ENCODE measurements around the gene ARMC3. TPM values are rescaled to one million over a fixed set of nuclear protein-coding genes. Genes with fewer than 3 reads are reported as not detected.

The ARMC3 gene
- total and polyA plus RNA-seq, 12 donors: 0.17 TPM; not detected in 11

GRCh38 chr10:22959292-22959691, 31.4 kb downstream of the ARMC3 start:
- no peaks in the 10 kb centered on the region for H3K36me3 ChIP-seq (replicated peaks in 1 of 2)
- DNase-seq: no peak
- WGBS, 4 donors: 67 to 82% (median 76%) methylated on average over 2 of the region's 2 CpGs
- H3K27ac ChIP-seq: no peak overlapping the region
- intact Hi-C loops (cut with DNase I): no loop called here
- TF ChIP-seq CTCF (IDR thresholded peaks at IDR 0.05) (no peak), POLR2A (IDR thresholded peaks at IDR 0.05) (no peak)
- no peak overlapping the region for H3K4me3 ChIP-seq
- no peaks in the 10 kb centered on the region for H3K9me3 ChIP-seq (replicated peaks in 1 of 3)
- H3K4me1 ChIP-seq (replicated peaks in 1 of 2): no peaks in the 10 kb centered on the region
- H3K27me3 ChIP-seq: no peaks in the 10 kb centered on the region

GRCh38 chr10:22959950-22960349, 32.1 kb downstream of the ARMC3 start:
- intact Hi-C loops (cut with DNase I): no loop called here
- Histone ChIP-seq H3K9me3 (replicated peaks in 1 of 3) (no peaks in the 10 kb centered on the region), H3K4me3 (no peak overlapping the region), H3K27ac (no peak overlapping the region), H3K36me3 (replicated peaks in 1 of 2) (no peaks in the 10 kb centered on the region), H3K27me3 (no peaks in the 10 kb centered on the region), H3K4me1 (replicated peaks in 1 of 2) (no peaks in the 10 kb centered on the region)
- TF ChIP-seq POLR2A (IDR thresholded peaks at IDR 0.05) (no peak), CTCF (IDR thresholded peaks at IDR 0.05) (no peak)
- WGBS, 4 donors: 65 to 72% (median 68%) methylated on average over 3 of the region's 3 CpGs
- no peak for DNase-seq

- Histone ChIP-seq H3K4me1 (replicated peaks in 1 of 2) (no peaks in the 10 kb centered on the region), H3K9me3 (replicated peaks in 1 of 3) (no peaks in the 10 kb centered on the region), H3K36me3 (replicated peaks in 1 of 2) (no peaks in the 10 kb centered on the region), H3K27me3 (no peaks in the 10 kb centered on the region), H3K27ac (no peak overlapping the region), H3K4me3 (no peak overlapping the region)
- WGBS, 4 donors: 68 to 92% (median 82%) methylated on average over 1 of the region's 1 CpG
- TF ChIP-seq CTCF (IDR thresholded peaks at IDR 0.05): no peak
- no peak for TF ChIP-seq POLR2A (IDR thresholded peaks at IDR 0.05)
- intact Hi-C loops (cut with DNase I): no loop called here
- no peak for DNase-seq
Measured at GRCh38 chr10:22962817-22963216, 35.0 kb downstream of the ARMC3 start.

GRCh38 chr10:22969704-22970103, 41.9 kb downstream of the ARMC3 start:
- intact Hi-C loops (cut with DNase I): no loop called here
- 77 to 84% (median 78%) methylated on average over 5 of the region's 5 CpGs for WGBS, 4 donors

More at GRCh38 chr10:22969704-22970103, 41.9 kb downstream of the ARMC3 start:
- no peaks in the 10 kb centered on the region for H3K36me3 ChIP-seq (replicated peaks in 1 of 2)
- peaks cover 0 to 6% of the 10 kb centered on the region in 2 donors for H3K4me1 ChIP-seq (replicated peaks in 1 of 2)
- no peak overlapping the region for H3K4me3 ChIP-seq
- H3K27ac ChIP-seq: no peak overlapping the region
- DNase-seq: no peak
- TF ChIP-seq CTCF (IDR thresholded peaks at IDR 0.05) (no peak), POLR2A (IDR thresholded peaks at IDR 0.05) (no peak)
- no peaks in the 10 kb centered on the region for H3K27me3 ChIP-seq
- H3K9me3 ChIP-seq (replicated peaks in 1 of 3): no peaks in the 10 kb centered on the region

Measured in adrenal gland (tissue), 12 donors.